Embryonic facial prominence (tissue), 1 donor: Measurements from ENCODE around the gene ABHD6.
"Not testable (repeated sequence)": the region's sequence is repeated elsewhere in the genome, so short reads cannot be mapped to it uniquely, and the experiment has no call there.

Experiments used
- DNase-seq: peaks from one replicate; pipeline ENCODE4 v3.0.0-alpha.2; 2016; ENCODE audit errors: extremely low spot score

ABHD6 gene

GRCh38 chr3:58242340-58242739 lies 4.7 kb downstream of the ABHD6 start:
- no peak for DNase-seq

- not testable (repeated sequence) for DNase-seq
These were observed 5.3 kb downstream of the ABHD6 start for GRCh38 chr3:58242860-58243259.

GRCh38 chr3:58243976-58244585 lies 6.5 kb downstream of the ABHD6 start:
- no peak for DNase-seq

GRCh38 chr3:58246148-58247047 lies 8.8 kb downstream of the ABHD6 start:
- no peak for DNase-seq

GRCh38 chr3:58249358-58250092 lies 11.9 kb downstream of the ABHD6 start:
- no peak for DNase-seq

- no peak for DNase-seq
These were observed 12.6 kb downstream of the ABHD6 start for GRCh38 chr3:58250093-58250707.

GRCh38 chr3:58251631-58252035 lies 14.0 kb downstream of the ABHD6 start:
- no peak for DNase-seq

GRCh38 chr3:58254144-58254543 lies 16.6 kb downstream of the ABHD6 start:
- no peak for DNase-seq

GRCh38 chr3:58256061-58256460 lies 18.5 kb downstream of the ABHD6 start:
- no peak for DNase-seq

- no peak for DNase-seq
These were observed 18.9 kb downstream of the ABHD6 start for GRCh38 chr3:58256511-58256910.

- no peak for DNase-seq
These were observed 20.9 kb downstream of the ABHD6 start for GRCh38 chr3:58258392-58259055.

GRCh38 chr3:58260261-58260731 lies 22.7 kb downstream of the ABHD6 start:
- DNase-seq: no peak

GRCh38 chr3:58260733-58261132 lies 23.1 kb downstream of the ABHD6 start:
- DNase-seq: no peak

GRCh38 chr3:58261954-58262666 lies 24.5 kb downstream of the ABHD6 start:
- DNase-seq: no peak

GRCh38 chr3:58266577-58266976 lies 29.0 kb downstream of the ABHD6 start:
- DNase-seq: no peak

GRCh38 chr3:58267543-58267942 lies 30.0 kb downstream of the ABHD6 start:
- DNase-seq: not testable (repeated sequence)

GRCh38 chr3:58269356-58269755 lies 31.8 kb downstream of the ABHD6 start:
- DNase-seq: no peak

- no peak for DNase-seq
These were observed 32.9 kb downstream of the ABHD6 start for GRCh38 chr3:58270485-58270884.

- no peak for DNase-seq
These were observed 34.4 kb downstream of the ABHD6 start for GRCh38 chr3:58271901-58272501.

- DNase-seq: no peak
These were observed 35.3 kb downstream of the ABHD6 start for GRCh38 chr3:58272891-58273290.
